ENCODE data around the gene CLCN7. TPM values are rescaled to one million over a fixed set of nuclear protein-coding genes. Genes with fewer than 3 reads are reported as not detected.

CLCN7 gene
- total and polyA plus RNA-seq, 2 experiments from 2014 or later = 50.1 to 57.6 TPM

- Histone ChIP-seq H3K27ac (no peak overlapping the region), H3K4me1 (ENCODE audit: low read depth) (no peaks in the 10 kb centered on the region), H3K36me3 (peaks cover 8% of the 10 kb centered on the region), H3K9me3 (ENCODE audit: low read depth) (no peaks in the 10 kb centered on the region), H3K4me3 (no peak overlapping the region), H3K27me3 (no peaks in the 10 kb centered on the region)
- TF ChIP-seq, protein P1, sequence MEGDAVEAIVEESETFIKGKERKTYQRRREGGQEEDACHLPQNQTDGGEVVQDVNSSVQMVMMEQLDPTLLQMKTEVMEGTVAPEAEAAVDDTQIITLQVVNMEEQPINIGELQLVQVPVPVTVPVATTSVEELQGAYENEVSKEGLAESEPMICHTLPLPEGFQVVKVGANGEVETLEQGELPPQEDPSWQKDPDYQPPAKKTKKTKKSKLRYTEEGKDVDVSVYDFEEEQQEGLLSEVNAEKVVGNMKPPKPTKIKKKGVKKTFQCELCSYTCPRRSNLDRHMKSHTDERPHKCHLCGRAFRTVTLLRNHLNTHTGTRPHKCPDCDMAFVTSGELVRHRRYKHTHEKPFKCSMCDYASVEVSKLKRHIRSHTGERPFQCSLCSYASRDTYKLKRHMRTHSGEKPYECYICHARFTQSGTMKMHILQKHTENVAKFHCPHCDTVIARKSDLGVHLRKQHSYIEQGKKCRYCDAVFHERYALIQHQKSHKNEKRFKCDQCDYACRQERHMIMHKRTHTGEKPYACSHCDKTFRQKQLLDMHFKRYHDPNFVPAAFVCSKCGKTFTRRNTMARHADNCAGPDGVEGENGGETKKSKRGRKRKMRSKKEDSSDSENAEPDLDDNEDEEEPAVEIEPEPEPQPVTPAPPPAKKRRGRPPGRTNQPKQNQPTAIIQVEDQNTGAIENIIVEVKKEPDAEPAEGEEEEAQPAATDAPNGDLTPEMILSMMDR (IDR thresholded peaks at IDR 0.05; ENCODE audit: low read depth, low read length) = no peak
- no peak for DNase-seq (ENCODE audit: low read depth in 1 of 2, low spot score in 1 of 2)
These were observed 17.2 kb downstream of the CLCN7 start for GRCh38 chr16:1457489-1458245.

DNA sequence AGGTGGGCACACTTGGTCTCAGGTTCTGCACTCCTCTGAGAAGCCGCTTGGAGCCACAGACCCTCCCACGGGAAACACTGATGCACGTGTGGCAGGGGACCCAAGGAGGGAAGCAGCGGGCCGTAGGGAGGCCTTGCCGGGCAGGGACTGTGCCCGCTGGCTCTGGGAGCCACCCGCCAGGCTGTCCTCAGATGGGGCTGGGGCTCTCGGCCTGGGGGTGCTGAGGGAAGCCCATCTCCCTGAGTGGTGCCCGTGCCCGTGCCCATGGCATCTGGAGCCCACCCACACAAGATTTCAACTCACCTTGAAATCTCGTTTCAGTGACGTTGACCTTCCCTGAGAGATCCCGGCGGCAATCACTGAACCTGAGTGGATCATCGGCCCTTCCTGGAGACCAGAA is 17.9 kb downstream of the CLCN7 start:
- no peak overlapping the region for H3K27ac ChIP-seq
- peaks cover 8% of the 10 kb centered on the region for H3K36me3 ChIP-seq
- H3K4me3 ChIP-seq = no peak overlapping the region
- no peaks in the 10 kb centered on the region for H3K27me3 ChIP-seq
- no peaks in the 10 kb centered on the region for H3K4me1 ChIP-seq (ENCODE audit: low read depth)
- no peak for DNase-seq (ENCODE audit: low read depth in 1 of 2, low spot score in 1 of 2)
- TF ChIP-seq, protein P1 (IDR thresholded peaks at IDR 0.05; ENCODE audit: low read depth, low read length) = no peak
- H3K9me3 ChIP-seq (ENCODE audit: low read depth) = no peaks in the 10 kb centered on the region

- H3K4me3 ChIP-seq = no peak overlapping the region
- no peaks in the 10 kb centered on the region for H3K9me3 ChIP-seq (ENCODE audit: low read depth)
- DNase-seq (ENCODE audit: low read depth in 1 of 2, low spot score in 1 of 2) = no peak
- no peaks in the 10 kb centered on the region for H3K27me3 ChIP-seq
- H3K36me3 ChIP-seq = peaks cover 8% of the 10 kb centered on the region
- no peak overlapping the region for H3K27ac ChIP-seq
- H3K4me1 ChIP-seq (ENCODE audit: low read depth) = no peaks in the 10 kb centered on the region
- TF ChIP-seq, protein P1 (IDR thresholded peaks at IDR 0.05; ENCODE audit: low read depth, low read length) = no peak
These were observed 19.3 kb downstream of the CLCN7 start for GRCh38 chr16:1455190-1456171.

DNA sequence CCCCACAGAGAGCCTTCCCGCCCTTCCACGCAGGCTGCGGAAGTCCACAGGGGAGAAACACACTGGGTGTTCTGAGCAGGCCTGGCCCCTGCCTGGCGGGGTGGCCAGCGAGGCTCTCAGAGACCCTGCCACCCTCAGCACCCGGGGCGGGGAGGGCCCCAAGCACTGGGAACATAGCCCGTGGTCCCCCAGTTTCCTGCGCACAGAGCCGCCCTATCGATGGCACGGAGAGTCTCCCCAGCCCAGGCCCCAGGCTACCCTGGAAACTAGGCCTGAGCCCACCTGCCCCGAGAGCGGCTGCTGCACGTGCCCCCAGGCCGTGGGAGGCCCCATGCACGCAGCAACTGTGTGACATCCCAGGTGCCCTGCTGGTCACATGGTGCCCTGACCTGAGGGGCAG is 20.3 kb downstream of the CLCN7 start:
- Histone ChIP-seq H3K4me1 (ENCODE audit: low read depth) (no peaks in the 10 kb centered on the region), H3K4me3 (no peak overlapping the region), H3K36me3 (peaks cover 8% of the 10 kb centered on the region), H3K27me3 (no peaks in the 10 kb centered on the region), H3K9me3 (ENCODE audit: low read depth) (no peaks in the 10 kb centered on the region), H3K27ac (no peak overlapping the region)
- TF ChIP-seq, protein P1 (IDR thresholded peaks at IDR 0.05; ENCODE audit: low read depth, low read length) = no peak
- DNase-seq (ENCODE audit: low read depth in 1 of 2, low spot score in 1 of 2) = no peak

GRCh38 chr16:1453316-1453715 is 21.5 kb downstream of the CLCN7 start:
- TF ChIP-seq, protein P1 (IDR thresholded peaks at IDR 0.05; ENCODE audit: low read depth, low read length) = no peak
- Histone ChIP-seq H3K27me3 (no peaks in the 10 kb centered on the region), H3K4me3 (no peak overlapping the region), H3K36me3 (peaks cover 8% of the 10 kb centered on the region), H3K27ac (no peak overlapping the region), H3K4me1 (ENCODE audit: low read depth) (no peaks in the 10 kb centered on the region), H3K9me3 (ENCODE audit: low read depth) (no peaks in the 10 kb centered on the region)
- no peak for DNase-seq (ENCODE audit: low read depth in 1 of 2, low spot score in 1 of 2)
